Stimulated activated CD8-positive, alpha-beta memory T cell treated with anti-CD3 and anti-CD28 coated beads, Interleukin-2, amount 100 ng/mL, for 48 hours (primary cell): ENCODE data around the gene LRRIQ1.
"Not testable (repeated sequence)": the region's sequence is repeated elsewhere in the genome, so short reads cannot be mapped to it uniquely, and the experiment has no call there.

ENCODE experiments used
- DNase-seq, 2 donors: peaks; one replicate each; pipeline ENCODE4 v3.0.0-alpha.2; 2020; ENCODE audit warnings: low read depth in 2 of 2

The LRRIQ1 gene, protein sequence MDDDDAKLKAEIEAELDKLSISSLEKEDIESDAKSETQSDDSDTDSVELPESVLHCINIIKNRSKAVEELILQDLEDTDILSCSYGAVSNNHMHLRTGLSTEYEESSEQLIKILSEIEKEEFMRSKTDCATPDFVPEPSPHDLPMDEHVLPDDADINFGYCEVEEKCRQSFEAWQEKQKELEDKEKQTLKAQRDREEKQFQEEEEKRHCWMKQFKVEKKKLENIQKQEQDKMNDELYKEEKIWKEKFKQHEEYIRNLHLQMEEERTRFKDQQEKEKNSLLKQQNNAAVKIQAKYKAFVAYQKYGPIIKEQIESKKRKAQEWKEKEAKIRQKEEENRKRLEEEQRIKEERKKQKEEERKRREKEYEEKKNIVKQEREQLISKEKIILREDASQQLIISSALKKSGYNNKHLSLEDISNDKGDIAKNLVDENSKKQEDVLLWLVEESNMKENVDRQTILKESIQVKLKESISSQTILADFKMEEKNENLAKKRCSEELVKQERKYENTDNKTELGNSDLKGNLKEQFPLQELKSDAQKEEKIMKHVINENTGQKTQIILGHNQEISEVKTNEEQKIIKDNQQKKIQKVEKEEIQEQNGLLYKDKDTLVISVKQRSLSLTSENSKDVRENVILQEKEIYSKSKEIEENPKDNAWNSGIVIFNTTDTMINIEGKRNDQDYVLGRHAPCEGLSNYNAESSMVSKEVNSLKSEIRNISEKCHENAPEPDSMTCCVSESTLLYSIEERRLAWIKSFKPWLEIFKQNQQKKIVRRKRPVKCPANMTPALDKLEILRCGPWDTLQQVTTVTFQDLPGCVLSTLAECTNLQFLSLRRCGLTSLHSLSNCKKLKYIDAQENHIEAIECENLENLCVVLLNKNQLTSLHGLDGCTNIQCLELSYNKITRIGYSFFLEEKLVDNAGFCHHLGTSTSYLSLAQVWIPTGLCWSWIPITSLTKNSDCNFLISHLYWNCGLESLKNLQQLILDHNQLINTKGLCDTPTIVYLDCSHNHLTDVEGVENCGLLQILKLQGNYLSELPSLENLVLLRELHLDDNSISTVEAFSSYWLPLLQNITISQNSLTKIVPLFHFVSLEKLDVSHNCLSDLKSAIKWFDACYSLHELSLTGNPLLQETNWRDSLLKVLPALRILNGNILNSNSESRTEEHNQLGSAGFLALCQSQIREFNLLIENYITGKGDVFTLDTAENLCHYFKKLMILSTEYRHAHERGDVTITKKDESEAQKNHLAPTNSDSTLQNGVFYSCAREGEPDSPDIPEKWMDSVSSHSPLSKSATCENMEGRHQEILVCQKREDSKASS (N-terminal part only)

DNA sequence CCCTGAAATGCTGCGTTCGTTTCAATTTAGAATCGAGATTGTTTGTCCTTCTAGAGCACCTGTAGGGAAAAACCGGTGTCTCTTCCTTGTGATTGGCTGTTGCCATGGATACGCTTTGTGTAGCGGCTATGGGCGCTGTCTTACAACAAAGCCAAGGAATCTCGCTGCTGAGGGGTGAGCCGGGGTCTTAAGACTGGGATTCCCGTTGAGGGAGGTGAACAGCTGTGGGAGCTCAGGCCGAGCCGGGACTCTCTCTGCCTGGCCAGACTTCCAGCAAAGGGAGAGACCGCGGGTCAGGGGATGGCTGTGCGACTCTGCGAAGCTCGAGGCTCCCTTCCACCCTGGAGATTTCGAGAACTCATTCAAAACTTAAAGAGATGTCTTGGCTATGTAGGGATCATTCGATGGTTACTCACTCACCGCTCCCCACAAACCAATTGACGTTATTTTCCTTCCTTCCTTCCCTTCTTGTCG lies at the start of gene LRRIQ1, which contains the start of gene TSPAN19:
LRRIQ1 (plus strand) TSS at position 118 of the 474 bp plus-strand sequence. CDS start 1,826 bp downstream, outside the sequence.
TSPAN19 (minus strand) TSS at position 44 of the 474 bp plus-strand sequence. CDS start 6,331 bp downstream, outside the sequence.
- DNase-seq: no peak

DNA sequence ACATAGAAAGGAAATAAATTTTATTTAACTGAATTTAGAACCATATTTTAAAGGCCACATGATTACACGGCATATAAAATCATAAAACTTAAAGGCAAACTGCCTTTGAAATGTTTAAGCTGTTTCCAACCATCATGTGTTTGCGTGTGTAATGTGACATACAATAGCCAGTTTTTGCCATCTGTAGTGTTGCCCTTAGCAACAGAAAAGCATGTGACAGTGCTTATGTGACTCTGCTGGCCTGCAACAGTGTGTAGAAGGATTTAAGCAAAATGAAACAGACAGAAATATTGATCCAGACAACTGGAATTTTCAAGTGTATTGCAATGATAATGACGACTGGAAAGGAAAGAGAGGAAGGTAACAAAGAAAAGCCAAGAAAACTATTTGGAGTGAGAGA lies 49.6 kb upstream of the LRRIQ1 start:
- no peak for DNase-seq

- DNase-seq: no peak
Measured at GRCh38 chr12:84994426-84994825, 41.7 kb upstream of the LRRIQ1 start.

GRCh38 chr12:84995641-84996040 lies 40.5 kb upstream of the LRRIQ1 start:
- DNase-seq: no peak

- DNase-seq: no peak
Measured at GRCh38 chr12:84996759-84997158, 39.4 kb upstream of the LRRIQ1 start.

GRCh38 chr12:84998341-84998740 lies 37.8 kb upstream of the LRRIQ1 start:
- no peak for DNase-seq

- DNase-seq: no peak
Measured at GRCh38 chr12:85000729-85001128, 35.4 kb upstream of the LRRIQ1 start.

DNA sequence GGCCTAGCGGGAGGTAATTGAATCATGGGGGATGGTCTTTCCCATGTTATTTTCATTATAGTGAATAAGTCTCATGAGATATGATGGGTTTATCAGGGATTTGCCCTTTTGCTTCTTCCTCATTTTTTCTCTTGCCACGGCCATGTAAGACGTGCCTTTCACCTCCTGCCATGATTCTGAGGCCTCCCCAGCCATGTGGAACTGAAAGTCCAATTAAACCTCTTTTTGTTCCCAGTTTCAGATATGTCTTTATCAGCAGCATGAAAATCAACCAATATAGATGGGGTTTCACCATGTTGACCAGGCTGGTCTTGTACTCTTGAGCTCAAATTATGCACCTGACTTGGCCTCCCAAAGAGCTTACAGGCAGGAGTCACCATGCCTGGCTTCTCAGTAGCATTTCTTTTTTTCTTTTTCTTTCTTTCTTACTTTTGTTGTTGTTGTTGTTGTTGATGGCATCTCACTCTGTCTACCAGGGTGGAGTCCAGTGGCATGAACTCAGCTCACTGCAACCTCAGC lies 33.3 kb upstream of the LRRIQ1 start:
- DNase-seq: no peak

DNA sequence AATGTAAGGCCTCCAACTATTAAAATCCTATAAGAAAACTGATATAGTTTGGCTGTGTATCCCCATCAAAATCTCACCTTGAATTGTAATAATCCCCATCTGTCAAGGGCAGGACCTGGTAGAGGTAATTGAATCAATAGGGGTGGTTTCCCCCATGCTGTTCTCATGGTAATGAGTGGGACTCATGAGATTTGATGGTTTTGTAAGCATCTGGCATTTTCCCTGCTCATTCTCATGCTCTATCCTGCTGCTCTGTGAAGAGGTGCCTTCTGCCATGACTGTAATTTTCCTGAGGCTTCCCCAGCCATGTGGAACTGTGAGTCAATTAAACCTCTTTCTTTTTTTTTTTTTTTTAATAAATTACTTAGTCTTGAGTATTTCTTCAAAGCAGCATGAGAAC lies 31.9 kb upstream of the LRRIQ1 start:
- no peak for DNase-seq

DNA sequence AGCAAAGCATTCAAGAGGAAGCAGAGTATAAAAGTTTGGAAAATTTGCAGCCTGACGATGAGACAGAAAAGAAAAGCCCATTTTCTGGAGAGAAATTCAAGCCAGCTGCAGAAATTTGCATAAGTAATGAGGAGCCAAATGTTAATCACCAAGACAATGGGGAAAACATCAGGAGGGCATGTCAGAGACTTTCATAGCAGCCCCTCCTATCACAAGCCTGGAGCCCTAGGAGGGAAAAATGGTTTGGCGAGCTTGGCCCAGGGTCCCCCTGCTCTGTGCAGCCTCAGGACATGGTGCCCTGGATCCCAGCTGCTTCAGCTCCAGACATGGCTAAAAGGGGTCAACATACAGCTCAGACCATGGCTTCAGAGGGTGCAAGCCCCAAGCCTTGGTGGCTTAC lies 31.1 kb upstream of the LRRIQ1 start:
- not testable (repeated sequence) for DNase-seq

DNA sequence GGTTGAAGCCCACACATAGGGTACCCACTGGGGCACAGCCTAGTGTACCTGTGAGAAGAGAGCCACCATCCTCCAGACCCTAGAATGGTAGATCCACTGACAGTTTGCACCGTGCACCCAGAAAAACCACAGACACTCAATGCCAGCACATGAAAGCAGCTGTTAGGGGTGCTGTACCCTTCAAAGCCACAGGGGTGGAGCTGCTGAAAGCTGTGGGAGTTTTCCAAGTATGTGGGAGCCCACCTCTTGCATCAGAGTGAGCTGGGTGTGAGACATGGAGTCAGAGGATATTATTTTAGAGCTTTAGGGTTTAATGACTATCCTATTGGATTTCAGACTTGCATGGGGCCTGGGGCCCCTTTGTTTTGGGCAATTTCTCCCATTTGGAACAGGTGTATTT lies 30.5 kb upstream of the LRRIQ1 start:
- DNase-seq: no peak

DNA sequence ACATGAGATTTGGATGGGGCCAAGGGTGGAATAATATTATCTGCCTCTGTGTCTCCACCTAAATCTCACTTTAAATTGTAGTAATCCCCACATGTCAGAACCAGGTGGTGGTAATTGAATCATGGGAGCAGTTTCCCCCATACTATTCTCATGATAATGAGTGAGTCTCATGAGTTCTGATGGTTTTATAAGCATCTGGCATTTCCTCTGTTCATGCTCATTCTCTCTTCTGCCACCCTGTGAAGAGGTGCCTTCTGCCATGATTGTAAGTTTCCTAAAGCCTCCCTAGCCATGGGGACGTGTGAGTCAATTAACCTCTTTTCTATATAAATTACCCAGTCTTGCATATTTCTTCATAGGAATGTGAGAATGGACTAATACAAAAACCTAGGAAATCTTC lies 29.9 kb upstream of the LRRIQ1 start:
- no peak for DNase-seq

- no peak for DNase-seq
Measured at GRCh38 chr12:85007836-85008235, 28.3 kb upstream of the LRRIQ1 start.

DNA sequence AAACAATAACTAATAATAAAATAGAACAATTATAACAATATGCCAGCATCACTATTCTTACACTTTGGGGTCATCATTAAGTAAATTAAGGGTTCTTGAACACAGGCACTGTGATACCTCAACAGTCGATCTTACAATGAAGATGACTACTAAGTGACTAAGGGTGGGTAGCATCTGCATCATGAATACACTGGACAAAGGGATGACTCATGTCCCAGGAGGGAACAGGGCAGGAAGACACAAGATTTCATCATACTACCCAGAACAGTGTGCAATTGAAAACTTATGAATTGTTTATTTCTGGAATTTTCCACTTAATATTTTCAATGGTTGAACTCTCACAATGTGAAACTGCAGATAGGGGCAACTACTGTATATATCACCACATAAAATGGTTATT lies 19.7 kb upstream of the LRRIQ1 start:
- DNase-seq: no peak

GRCh38 chr12:85017133-85017532 lies 19.0 kb upstream of the LRRIQ1 start:
- no peak for DNase-seq

GRCh38 chr12:85017618-85018017 lies 18.5 kb upstream of the LRRIQ1 start:
- no peak for DNase-seq

DNA sequence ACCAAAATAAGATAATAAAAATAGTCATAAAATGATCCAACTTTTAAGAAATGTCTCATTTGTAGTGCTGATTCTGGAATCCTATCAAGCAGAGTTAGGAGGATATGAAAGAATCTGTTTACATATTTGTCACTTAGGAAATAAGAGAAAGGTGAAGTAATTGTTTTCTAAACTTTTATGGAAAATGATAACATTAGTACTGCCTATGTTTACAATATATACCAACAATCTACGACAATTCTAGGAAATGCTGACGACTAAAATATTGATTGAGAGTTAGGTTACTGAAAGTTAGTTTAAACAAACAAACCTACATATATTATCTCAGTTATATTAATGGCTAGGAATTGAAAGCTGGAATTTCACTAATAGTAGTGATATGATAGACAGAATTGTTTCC lies 18.1 kb upstream of the LRRIQ1 start:
- no peak for DNase-seq

- DNase-seq: no peak
Measured at GRCh38 chr12:85029456-85029855, 6.7 kb upstream of the LRRIQ1 start.

DNA sequence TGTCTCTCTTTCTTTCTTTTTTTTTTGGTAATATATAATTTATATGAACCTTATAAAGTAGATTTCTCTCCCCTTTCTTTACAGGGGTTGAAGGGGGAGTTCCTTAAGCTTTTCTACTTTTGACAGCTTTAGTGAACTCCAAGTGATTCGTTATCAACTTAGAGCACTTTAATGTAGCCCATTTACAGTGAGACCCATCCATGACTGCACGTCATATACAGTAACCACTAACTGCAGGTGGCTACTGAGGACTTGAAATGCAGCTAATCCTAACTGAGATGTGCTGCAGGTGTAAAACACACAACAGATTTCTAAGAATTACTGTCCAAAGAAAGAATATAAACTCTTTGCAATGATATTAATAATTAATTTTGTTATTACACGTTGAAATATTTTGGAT lies 582 bp downstream of the LRRIQ1 start:
- no peak for DNase-seq

DNA sequence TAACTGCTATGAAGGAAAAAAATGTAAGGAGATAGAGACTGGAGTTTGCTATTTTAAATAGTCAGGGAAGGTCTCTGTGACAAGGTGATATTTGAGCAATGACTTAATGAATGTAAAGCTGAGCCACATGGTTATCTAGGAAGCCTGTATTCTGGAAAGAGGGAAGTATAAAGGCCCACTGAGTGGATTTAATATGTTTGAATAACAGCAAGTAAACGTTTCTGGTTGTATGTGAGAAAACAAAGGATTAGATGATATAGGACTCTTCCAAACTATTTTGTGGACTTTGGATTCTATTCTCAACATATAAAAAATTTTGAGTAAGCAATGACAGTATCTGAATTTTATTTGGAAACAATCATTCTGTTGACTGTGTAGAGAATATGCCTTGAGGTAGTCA lies 5.2 kb downstream of the LRRIQ1 start:
- no peak for DNase-seq

- DNase-seq: no peak
Measured at GRCh38 chr12:85043829-85044228, 7.7 kb downstream of the LRRIQ1 start.
